CD1c-positive myeloid dendritic cell (primary cell): Measurements from ENCODE around the gene RAN.
"Not testable (repeated sequence)": the region's sequence is repeated elsewhere in the genome, so short reads cannot be mapped to it uniquely, and the experiment has no call there.

Experiments used
- DNase-seq: peaks from one replicate; pipeline ENCODE4 v3.0.0-alpha.2; 2016; ENCODE audit errors: extremely low spot score

Gene RAN

DNA sequence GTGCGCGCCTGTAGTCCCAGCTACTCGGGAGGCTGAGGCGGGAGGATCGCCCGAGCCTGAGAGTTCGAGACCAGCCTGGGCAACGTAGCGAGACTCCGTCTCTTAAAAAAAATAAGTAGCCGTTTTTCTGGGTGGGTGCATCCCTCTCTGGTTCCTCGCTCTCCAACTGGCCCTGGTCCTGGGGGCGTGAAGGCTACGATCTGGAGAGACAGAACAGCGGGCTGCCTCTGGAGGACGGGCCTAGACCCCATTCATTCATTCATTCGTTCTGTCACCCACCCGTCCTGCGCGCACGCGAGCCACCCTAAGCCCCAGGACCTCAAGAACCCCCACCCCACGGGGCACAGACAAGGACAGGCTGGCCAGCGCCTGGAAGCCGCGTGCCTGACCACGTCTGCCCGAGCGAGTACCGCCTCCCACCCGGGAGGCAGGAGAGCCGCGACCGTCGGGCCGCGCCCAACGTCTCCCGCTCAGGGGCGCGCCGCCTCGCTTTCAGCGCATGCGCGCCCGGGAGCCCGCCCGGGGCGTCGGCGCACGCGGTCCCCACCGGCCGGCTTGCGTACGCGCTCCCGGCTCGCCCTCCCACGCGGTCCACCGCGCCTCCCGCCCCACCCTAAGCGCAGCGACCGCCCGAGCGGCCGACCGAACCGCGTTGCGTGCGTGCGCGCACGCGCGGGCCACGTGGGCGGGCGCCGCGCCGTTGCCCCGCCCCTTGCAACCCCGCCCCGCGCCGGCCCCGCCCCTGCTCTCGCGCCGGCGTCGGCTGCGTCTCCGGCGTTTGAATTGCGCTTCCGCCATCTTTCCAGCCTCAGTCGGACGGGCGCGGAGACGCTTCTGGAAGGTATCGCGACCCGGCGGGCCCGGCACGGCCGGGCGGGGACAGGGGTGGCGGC lies at the start of gene RAN:
Gene RAN, plus strand, starts transcription at position 781 of the 893 bp plus-strand sequence. CDS start 528 bp downstream, outside the sequence.
- peak; percentile 98 for DNase-seq

DNA sequence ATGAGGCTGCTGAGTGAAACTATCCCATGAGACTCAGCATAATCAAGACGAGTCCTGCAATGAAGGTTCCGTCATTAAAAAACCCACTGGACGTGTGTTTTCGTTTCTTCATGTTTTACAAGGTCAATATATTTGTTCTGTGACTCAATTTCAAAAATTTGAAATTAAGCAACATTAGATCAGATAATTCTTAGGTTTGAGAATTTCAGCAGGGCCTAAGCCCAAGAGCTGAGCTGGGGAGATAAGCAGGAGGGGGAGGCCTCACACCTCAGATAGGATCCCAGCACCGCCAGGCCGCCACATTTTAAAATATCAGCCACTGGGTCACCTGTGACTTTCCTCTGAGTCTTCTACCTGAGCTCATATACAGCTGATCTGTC lies 46.1 kb upstream of the RAN start:
- no peak for DNase-seq

DNA sequence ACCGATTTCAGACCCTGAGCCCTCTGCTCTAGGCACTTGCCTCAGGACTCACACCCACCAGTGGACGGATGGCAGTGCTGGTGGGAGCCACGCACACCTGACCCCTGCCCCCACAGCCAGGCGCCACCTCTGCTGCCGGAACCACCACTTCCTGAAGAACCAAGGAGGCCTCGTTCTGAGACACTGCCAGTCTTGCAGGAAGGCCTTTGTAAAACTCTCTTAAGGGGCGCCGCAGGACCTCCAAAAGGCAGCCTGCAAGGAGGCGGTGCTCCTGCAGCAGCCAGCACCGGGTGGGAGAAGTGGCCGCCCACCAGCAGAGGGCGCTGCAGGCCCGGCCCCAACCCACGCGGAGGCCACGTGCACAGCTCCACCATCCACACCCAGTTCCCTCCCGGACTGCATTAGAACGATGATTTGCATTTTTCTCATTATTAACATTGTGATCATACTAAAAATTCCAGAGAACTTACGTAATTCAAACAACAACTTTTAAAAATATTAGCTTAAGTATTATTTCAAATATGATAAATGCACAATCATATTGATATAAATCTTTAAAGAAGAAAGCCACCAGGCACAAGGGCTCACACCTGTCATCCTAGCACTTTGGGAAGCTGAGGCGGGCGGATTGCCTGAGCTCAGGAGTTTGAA lies 45.6 kb upstream of the RAN start:
- peak; percentile 52 for DNase-seq

DNA sequence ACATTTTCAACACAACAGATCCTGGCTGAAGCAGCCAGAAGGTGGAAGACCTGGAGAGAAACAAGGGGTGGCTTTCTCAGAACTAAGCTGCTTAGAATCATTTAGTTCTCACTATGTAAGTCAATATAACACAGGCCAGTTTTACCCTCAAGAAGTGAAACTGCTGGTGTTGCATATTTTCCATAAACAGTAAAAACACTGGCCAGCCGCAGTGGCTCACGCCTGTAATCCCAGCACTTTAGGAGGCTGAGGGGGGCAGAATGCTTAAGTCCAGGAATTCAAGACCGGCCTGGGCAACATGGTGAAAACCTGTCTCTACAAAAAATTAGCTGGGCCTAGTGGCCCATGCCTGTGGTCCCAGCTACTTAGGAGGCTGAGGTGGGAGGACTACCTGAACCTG lies 44.4 kb upstream of the RAN start:
- peak; percentile 24 for DNase-seq

DNA sequence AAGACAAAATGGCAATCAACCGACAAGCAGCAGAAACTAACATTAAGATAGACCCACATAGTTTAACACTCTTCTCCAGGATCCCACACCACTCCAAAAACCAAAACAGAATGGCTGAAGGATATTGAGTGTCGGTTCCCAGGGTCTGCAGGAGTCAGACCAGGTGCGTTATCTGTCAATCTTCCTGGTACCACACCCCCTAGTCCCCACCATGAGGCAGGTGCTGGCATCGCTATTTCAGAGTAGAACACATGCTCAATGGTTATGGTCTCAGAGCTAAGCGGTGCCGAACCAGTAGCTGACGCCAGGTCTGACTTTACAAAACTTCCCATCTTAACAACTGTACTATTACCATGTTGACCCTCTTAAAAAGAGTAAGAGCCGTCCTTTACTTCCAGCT lies 43.0 kb upstream of the RAN start:
- no peak for DNase-seq

DNA sequence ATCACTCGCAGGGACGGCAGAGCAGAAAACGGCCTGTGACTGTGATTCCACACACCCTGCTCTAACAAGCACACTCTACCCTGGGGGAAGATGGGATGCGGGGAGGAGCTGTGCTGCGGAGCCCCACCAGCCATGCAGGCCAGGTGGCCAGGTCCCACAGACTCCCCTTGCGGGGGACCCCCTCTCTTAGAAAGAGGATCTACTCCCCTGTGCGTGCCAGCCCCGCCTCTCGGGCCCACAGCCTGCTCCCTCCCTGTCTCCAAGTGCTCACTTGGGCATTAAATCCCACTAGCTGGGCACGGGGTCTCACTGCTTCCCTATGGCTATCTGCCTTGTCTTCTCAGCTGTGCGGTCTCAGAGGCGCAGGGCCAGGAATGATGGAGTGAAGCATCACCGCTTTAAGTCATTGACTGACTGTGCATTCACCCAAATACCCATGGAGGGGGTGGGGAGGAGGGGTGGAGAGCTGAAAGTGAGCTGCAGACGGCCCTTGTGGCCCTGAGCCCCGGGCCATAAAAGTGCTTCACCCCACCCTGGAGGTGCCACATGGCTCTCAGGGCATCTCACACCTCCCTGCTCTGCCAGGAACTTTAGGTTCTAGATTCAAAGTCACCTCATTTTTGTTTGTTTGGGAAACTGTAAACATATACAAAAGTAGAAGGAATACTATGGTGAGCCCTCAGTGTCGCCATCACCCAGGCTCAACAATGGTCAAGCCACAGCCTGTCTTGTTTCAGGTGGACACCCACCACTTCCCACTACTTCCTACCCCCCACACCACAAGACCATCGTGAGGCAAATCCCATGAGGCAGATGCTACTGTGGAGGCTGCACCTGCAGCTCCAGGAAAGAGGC lies 42.2 kb upstream of the RAN start:
- DNase-seq: no peak

DNA sequence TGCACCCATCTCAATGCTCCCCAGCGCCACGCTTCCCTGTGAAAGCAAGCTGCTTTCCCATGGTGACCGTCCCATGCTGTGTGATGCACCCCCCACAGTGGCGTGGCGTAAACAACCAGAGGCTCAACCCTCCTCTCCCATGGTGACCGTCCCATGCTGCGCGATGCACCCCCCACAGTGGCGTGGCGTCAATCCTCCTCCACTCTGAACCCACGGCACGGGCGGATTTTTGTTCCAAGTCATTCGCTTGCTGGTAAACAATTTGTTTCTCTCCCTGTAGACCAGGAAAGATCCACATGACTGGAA lies 41.7 kb upstream of the RAN start:
- no peak for DNase-seq

DNA sequence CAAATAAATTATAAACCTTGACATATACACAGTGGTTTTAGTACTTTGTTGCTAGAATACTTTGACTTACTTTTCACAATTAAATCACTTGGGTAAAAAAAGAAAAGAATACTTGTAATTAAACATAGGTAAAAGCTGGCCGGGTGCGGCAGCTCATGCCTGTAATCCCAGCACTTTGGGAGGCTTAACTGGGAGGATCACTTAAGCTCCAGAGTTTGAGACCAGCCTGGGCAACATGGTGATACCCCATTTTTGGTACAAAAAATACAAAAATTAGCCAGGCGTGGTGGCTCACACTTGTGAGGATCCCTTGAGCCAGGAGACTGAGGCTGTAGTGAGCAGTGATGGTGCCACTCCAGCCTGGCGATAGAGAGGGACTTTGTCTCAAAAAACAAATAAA lies 40.6 kb upstream of the RAN start:
- no peak for DNase-seq

DNA sequence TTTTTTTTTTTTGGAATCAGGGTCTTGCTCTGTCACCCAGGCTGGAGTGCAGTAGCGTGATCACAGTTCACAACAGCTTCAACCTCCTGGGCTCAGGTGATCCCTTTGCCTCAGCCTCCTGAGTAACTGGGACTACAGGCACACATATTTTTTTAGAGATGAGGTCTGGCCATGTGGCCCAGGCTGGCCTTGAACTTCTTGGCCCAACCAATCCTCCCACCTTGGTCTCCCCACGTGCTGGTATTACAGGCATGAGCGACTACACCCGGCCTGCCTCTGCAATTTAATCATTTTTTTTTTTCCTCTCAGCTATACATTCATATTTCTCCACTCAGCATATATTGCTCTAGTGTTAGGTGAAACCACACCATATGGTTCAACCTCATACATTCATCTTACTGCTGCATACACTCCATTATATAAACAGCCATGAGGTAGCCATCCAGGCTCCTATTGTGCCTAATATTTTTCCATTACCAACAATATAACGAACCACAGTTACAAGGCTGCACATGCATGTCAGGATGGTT lies 39.9 kb upstream of the RAN start:
- no peak for DNase-seq

DNA sequence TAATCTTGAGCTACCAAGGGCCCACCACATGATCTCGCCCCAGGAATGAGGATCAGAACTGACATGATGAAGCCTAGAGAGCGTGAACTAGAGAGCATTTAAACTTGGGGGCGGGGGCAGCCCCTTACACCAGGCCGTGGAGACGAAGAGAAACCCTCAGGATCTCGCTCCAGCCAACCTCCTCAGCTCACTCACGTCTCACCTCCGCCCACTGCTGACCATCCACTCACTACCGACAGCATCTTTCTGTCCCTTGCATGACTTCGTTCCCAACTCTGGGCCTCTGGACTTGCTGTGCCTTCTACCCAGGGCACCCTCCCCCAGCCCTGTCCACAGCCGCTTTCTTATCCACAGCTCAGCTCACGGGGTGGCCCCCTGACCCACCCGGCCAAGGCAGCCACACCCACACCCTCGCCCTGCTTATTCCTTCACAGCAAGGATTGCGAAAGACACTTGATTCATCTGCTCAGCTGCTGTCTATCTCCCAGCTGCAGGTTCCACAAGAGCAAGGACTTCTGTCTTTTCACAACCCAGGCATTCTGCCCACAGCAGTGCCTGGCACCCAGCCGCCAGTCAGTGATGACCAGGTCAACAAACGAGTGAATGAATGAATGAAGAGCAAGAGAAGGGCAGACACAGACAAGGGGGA lies 39.2 kb upstream of the RAN start:
- DNase-seq: peak; percentile 66

DNA sequence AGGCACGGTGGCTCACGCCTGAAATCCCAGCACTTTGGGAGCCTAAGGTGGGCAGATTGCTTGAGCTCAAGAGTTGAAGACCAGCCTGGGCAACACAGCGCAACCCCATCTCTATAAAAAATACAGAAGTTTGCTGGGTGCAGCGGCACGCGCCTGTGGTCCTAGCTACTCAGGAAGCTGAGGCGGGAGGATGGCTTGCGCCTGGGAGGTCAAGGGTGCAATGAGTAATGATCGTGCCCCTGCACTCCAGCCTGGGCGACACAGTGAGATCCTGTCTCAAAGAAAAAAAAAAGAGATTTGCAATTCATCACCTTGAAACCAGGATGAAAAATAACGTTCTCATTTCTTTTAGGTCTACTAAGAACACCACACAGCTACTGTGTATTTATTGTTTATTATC lies 36.9 kb upstream of the RAN start:
- peak; percentile 46 for DNase-seq

DNA sequence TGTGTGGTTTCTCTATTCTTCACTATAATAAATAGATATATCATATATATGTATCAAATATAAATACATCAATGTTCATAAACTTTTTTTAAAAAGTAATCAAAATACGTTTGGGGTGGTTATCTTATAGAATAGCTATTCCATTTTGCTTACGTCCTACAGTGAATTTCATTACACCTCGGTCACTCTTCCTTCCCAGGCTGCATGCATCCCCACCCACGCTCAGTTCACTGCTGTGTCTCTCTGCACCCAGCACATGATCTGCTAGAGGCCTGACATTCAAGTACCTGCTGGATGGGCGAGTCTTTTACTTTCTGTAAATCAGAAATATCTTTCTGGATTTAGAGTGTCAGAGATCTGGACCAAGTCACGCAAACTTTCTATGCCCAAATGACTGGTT lies 36.4 kb upstream of the RAN start:
- no peak for DNase-seq

DNA sequence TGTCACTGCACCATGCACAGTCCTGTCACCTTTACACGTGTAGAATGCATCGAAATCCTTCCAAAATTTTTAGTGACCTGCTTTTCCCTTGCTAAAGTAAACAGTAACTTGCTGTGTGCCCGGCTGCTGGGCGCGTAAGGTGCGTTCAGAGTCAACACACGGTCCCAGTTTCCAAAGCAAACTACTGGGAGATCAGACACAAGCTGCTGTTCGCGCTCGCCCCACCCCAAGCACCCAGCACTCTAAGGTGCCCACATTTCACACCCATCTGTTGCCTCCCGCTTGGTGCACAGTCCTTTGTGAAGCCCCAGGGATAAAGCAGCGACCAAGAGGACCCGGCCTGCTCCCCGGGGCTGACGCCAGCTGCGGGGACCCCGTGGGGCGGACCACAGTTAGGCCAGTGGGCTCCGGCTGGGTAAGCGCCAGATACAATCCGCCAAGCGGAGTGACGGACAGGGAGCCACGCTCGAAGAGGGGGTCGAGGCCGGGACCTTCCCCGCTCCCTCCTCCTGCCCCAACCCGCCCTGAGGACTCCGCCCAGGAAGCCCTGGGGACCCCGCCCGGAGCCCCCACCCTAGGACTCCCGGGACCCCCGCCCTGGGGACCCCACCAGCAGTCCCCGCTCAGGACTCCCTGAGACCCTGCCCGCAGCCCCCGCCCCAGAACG lies 33.4 kb upstream of the RAN start:
- DNase-seq: no peak

DNA sequence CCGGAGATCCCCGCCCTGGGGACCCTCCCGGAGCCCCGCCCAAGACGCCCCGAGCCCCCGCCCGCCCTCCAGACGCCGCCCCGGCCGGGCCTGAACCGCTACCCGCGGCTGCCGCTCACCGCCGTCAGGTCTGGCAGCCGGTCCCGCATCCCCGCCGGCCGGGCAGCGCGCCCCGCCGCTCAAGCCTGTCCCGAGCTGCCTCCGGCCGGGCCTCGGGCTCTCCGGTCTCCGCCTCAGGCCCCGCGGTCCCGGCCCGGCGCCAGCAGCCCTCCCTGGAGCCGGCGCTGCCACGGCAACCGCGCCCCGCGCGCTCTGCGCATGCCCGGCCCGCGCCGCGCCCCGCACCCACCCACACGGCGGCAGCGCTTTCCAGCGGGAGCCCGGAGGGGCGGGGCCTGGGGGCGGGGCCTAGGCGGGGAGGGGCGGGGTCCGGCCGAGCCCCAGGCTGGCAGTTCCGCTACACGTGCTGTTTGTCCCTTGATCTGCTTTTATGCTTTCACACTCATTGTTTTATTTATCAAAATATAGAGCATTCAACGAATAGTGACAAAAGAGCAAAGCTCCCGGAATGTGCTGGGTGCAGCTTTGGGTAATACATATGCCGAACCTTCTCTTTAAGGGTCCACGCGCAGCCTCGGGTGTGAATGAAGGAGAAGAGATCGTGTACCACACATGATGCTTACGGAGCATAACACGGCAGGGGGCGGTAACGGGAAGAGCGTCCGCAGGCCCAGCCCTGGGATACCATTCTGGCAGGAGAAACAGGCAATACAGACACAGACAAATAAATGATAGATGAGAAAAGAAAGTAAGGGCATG lies 32.7 kb upstream of the RAN start, which contains the start of gene STX2:
Gene STX2, minus strand, starts transcription at position 300 of the 819 bp plus-strand sequence. Its CDS starts 151 bp downstream, at position 149.
- peak; percentile 93 for DNase-seq

DNA sequence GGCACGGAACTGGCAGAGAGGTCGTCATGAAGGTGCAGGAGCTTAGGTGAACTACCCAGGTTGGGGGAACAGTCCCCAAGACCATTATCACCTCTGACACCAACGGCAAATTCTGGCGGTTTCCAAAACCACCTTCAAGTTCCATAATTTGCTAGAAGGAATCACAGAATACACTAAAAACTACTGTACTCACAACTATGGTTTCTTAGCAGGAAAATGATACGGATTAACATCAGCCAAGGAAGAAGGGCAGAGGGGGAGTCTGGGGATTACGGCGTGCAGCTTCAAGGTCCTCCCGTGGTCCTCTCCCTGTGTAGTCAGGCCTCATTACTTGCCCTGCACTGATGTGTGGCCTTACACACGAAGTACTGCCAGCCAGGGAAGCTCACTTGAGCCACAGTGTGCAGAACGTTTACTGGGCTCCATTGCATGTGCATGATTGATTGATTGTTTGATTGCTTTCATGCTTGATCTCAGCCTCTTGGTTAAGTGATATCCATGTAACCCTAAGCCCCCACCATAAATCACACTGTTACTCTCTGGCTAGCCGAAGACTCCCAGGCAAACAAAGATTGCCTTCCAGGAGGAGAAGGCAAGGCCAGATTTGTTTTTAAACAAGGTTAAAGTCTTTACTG lies 32.0 kb upstream of the RAN start:
- DNase-seq: no peak

DNA sequence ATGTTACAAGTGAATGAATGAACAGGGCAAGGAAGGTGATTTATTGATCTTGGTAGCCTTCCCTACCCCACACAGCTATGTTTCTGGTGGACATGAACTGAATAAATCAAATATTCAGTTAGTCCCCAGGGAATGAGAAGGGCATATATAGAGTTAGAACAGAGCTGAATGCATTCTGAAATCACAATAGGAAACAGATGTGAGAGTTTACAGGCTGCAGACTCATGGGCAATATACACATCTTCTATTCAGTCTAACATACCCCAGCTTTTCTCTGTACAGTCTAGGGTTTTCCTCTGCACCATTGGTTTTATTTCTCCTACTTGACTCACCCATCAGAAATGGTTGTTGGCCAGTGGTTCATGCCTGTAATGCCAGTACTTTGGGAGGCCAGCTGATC lies 25.5 kb upstream of the RAN start:
- DNase-seq: no peak

DNA sequence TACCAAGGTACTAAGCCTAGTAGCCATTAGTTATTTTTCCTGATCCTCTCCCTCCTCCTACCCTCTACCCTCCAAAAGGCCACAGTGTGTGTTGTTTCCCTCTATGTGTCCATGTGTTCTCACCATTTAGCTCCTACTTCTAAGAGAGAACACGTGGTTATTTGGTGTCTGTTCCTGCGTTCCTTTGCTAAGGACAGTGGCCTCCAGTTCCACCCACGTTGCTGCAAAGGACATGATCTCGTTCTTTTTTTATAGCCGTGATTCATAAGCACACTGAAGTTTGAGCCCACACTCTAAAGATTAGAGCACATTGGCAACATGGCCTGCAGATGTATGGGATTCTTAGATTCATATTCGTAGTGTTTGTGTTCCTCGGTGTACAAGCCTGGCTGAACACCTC lies 24.8 kb upstream of the RAN start:
- DNase-seq: peak; percentile 35

DNA sequence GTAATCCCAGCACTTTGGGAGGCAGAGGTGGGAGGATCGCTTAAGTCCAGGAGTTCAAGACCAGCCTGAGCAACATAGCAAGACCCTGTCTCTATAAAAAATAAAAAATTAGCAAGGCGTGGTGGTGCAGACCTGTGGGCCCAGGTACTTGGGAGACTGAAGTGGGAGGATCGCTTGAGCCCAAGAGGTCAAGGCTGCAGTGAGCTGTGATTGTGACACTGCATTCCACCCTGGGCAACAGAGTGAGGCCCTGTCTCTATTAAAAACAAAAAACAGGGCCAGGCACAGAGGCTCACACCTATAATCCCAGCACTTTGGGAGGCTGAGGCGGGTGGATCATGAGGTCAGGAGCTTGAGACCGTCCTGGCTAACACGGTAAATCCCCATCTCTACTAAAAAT lies 23.8 kb upstream of the RAN start:
- DNase-seq: not testable (repeated sequence)

DNA sequence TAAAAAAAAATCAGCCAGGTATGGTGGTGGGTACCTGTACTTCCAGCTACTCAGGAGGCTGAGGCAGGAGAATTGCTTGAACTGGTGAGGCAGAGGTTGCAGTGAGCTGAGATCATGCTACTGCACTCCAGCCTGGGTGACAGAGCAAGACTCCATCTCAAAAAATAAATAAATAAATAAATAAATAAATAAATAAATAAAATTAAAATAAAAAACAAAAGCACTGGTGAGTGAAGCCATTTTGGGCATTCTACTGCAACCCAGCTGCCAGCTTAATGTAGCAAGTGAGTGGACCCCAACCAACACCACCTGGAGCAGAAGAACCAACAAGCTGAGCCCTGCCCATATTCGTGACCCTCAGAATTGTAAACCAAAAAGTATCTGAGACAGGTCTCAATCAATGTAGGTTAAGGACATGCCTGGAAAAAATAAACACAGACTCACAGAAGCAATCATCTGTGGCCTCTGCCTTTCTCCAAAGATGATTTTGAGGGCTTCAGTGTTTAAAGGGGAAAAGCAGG lies 23.0 kb upstream of the RAN start:
- not testable (repeated sequence) for DNase-seq
